ENCODE measurements around the gene PARP11. TPM values are rescaled to one million over a fixed set of nuclear protein-coding genes. Genes with fewer than 3 reads are reported as not detected.
A peak's percentile ranks its signal among the peaks of the same experiment; 100 is the strongest.

The PARP11 gene
- total RNA-seq, 2 donors from 2014 or later: 17.7 to 19.8 TPM

DNA sequence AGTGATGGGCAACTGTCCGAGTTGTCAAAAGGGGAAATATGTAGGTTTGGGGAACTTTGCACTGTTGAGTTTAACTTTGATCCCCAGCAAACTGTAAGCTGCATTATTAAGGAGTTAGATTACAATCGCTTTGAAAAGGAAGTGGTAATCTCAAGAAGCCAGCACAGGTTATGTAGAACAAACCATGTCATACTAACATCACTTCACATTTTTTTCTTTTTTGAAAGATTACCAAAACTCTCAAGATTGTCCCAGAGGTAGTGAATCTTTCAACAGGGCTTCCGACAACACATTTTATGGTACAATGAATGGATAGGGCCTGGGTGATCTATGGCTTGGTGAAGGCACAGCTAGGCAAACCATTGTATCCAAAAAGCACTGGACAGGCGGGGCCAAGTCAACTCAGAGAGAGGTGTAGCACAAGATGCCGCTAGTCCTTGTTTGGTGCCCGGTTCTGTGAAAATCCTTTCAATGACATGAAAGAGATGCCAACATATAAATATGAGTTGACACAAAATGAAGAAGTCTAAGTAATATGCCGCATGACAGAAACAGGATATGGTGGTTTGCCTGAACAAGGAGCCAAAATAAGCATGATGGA, 24.3 kb upstream of the PARP11 start:
- H3K27me3 Mint-ChIP-seq: peaks cover 6% of the 10 kb centered on the region in 2 donors
- H3K27ac Mint-ChIP-seq: peak overlapping the region; percentile 42 to 67
- peak in 1 of 2 donors; percentile 41 for ATAC-seq
- peak overlapping the region; percentile 18 for H3K4me3 Mint-ChIP-seq
- H3K36me3 Mint-ChIP-seq: no peaks in the 10 kb centered on the region
- DNase-seq (ENCODE audit: low spot score): no peak
- peaks cover 8 to 15% of the 10 kb centered on the region in 2 donors for H3K4me1 Mint-ChIP-seq (ENCODE audit: low read depth in 2 of 2)
- H3K9me3 Mint-ChIP-seq: no peaks in the 10 kb centered on the region

DNA sequence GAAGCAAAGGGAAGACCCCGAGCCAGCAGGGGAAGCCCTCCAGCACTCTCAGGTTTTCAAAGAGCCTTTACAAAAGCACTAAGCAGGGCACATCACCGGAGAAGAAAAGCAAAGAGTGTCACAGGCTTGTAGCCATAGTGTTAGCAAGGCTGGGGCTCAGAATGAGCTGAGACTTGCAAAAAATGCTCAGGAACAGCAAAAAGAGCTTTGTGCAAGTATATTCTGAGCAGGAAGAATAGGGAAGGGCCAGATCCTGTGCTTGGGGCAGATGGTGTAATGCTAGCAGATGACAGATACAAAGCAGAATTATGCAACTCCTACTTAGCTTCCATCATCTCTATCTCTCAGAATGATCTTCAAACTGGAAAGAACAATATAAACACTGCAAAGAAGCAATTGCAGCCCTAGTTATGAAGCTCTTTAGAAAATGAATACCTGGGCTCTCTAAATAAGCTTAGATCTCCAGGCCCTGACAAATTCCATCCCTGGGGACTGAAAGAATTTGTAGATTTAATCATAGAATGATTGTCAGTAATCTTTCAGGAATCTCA, 23.7 kb upstream of the PARP11 start:
- peak in 1 of 2 donors; percentile 46 for ATAC-seq
- DNase-seq (ENCODE audit: low spot score): no peak
- H3K4me3 Mint-ChIP-seq: no peak overlapping the region
- no peaks in the 10 kb centered on the region for H3K36me3 Mint-ChIP-seq
- H3K27ac Mint-ChIP-seq: peak overlapping the region in 1 of 2 donors; percentile 67
- peaks cover 8 to 15% of the 10 kb centered on the region in 2 donors for H3K4me1 Mint-ChIP-seq (ENCODE audit: low read depth in 2 of 2)
- no peaks in the 10 kb centered on the region for H3K9me3 Mint-ChIP-seq
- H3K27me3 Mint-ChIP-seq: peaks cover 6% of the 10 kb centered on the region in 2 donors

DNA sequence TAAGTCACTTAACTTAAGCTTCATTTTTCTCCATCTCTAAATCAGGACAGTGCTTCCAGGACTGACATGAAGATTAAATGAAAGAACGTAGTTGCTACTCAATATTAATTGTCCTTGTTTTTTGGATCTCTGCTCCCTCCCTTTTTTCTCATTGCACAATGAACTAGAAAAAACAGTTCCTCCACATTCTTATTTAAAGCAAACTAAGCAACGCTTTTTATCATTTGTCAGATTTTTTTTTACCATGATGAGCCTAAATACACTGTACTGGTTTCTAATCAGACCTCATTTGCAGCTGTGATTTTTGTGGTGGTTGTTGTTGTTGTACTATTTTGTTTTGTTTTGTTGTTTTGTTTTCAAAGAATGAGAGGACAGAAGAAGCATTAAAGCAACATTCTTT, 23.2 kb upstream of the PARP11 start:
- Mint-ChIP-seq H3K36me3 (no peaks in the 10 kb centered on the region), H3K27ac (peak overlapping the region in 1 of 2 donors; percentile 67), H3K9me3 (no peaks in the 10 kb centered on the region), H3K4me1 (ENCODE audit: low read depth in 2 of 2) (peaks cover 8 to 15% of the 10 kb centered on the region in 2 donors), H3K4me3 (no peak overlapping the region), H3K27me3 (peaks cover 6% of the 10 kb centered on the region in 2 donors)
- ATAC-seq: no peak
- DNase-seq (ENCODE audit: low spot score): no peak

DNA sequence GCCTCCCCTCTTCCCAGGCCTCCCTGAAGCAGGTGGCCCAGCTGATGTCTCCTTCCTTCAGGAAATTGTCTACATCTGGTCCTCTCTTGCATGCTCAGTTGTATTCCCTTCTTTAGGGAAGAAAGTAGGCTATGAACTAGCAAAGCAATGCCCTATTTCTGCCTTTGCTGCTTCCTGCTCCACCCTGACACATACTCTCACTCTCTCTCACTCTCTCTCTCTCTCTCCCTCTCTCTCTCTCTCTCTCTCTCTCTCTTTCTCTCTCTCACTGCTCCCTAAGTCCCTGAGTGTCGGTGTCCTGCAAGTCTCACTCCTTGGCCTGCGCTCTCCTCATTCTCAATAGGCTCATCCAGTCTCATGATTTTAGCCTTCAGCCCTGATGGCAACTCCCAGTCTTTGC, 19.4 kb upstream of the PARP11 start:
- H3K4me3 Mint-ChIP-seq: no peak overlapping the region
- ATAC-seq (no peak), DNase-seq (ENCODE audit: low spot score) (no peak)
- H3K36me3 Mint-ChIP-seq: no peaks in the 10 kb centered on the region
- H3K27me3 Mint-ChIP-seq: peaks cover 1 to 3% of the 10 kb centered on the region in 2 donors
- no peak overlapping the region for H3K27ac Mint-ChIP-seq
- H3K9me3 Mint-ChIP-seq: no peaks in the 10 kb centered on the region
- peaks cover 6 to 12% of the 10 kb centered on the region in 2 donors for H3K4me1 Mint-ChIP-seq (ENCODE audit: low read depth in 2 of 2)

DNA sequence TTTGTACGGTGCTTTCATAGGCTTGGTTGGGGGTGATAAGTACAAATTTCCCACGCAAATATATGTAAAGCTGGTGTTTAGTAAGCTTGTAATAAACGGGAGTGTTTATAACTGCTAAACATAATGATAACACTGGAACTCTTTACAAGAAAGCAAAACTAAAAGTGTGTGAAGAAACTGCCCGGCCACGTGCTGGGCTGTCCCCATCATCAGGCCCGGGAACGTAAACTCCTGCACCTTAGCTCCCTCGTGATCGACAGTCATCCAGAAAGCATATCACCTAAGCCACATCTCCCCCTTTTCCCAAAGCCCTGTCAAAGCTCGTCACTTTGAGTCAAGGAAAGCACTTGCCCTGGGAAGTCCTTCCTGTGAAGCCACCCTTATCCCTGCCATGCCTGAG, 18.0 kb upstream of the PARP11 start:
- H3K36me3 Mint-ChIP-seq: no peaks in the 10 kb centered on the region
- H3K27ac Mint-ChIP-seq: no peak overlapping the region
- DNase-seq (ENCODE audit: low spot score) (no peak), ATAC-seq (no peak)
- H3K27me3 Mint-ChIP-seq: no peaks in the 10 kb centered on the region
- no peak overlapping the region for H3K4me3 Mint-ChIP-seq
- no peaks in the 10 kb centered on the region for H3K4me1 Mint-ChIP-seq (ENCODE audit: low read depth in 2 of 2)
- no peaks in the 10 kb centered on the region for H3K9me3 Mint-ChIP-seq

DNA sequence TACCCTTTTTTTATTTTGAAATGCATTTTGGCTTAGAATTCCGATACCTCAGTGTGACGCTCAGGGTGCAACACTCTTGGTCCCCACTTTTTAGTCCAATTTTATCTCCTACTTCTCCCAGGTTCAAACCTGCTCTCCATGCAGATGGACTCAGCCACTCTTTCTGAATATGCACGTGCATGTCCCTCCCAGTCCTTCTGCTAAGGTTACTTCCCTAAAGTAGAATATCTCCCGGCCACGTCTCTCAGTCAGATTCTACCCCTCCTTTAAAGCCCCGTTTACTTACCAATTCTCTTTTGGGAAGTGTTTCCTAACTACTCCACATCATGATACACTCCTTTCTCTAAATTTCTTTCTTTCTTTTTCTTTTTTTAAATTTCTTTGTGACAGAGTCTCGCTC, 15.5 kb upstream of the PARP11 start:
- peaks cover 4 to 6% of the 10 kb centered on the region in 2 donors for H3K27me3 Mint-ChIP-seq
- H3K27ac Mint-ChIP-seq: no peak overlapping the region
- H3K9me3 Mint-ChIP-seq: no peaks in the 10 kb centered on the region
- H3K36me3 Mint-ChIP-seq: no peaks in the 10 kb centered on the region
- no peak overlapping the region for H3K4me3 Mint-ChIP-seq
- ATAC-seq: no peak
- peaks cover 5 to 7% of the 10 kb centered on the region in 2 donors for H3K4me1 Mint-ChIP-seq (ENCODE audit: low read depth in 2 of 2)
- no peak for DNase-seq (ENCODE audit: low spot score)

DNA sequence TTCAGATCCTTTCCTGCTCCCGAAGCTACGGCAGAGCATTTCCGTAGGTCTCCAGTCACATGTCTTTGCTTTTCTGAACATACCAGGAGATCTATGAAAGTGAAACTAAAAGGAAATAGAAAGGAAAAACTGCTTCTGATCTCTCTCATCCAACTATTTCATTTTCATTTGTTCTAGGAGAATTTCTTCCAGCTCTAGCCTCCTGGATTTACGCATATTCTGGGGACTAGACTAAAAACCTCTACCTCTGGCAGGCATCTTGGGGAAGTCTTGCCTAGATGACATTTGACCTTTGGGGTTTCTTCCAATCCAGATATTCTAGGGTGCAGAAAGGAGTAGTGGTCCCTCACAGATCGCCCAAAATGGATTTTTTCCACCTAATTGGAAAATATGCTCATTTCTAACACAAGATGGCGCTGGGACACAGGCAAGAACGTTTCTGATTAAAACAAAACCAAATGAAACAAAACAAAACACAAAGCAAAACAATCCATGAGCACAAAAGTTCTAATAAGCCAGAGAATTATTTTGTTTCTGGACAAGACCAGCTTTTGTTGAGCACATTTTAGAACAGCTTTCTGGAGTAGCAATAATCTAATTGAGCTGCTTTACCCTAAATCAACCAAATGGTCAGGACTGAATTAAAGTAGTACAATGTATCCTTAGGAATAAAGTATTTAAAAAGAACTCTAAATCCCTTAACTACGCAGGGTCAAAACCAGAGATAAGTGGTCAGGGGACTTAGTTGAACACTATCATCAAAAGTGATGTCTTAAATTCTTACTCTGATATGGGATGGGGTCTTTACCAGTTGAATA, 12.3 kb upstream of the PARP11 start:
- Mint-ChIP-seq H3K4me3 (peak overlapping the region; percentile 22), H3K36me3 (no peaks in the 10 kb centered on the region), H3K27me3 (peaks cover 6 to 8% of the 10 kb centered on the region in 2 donors), H3K27ac (no peak overlapping the region), H3K9me3 (no peaks in the 10 kb centered on the region), H3K4me1 (ENCODE audit: low read depth in 2 of 2) (peaks cover 5 to 7% of the 10 kb centered on the region in 2 donors)
- DNase-seq (ENCODE audit: low spot score) (no peak), ATAC-seq (no peak)

DNA sequence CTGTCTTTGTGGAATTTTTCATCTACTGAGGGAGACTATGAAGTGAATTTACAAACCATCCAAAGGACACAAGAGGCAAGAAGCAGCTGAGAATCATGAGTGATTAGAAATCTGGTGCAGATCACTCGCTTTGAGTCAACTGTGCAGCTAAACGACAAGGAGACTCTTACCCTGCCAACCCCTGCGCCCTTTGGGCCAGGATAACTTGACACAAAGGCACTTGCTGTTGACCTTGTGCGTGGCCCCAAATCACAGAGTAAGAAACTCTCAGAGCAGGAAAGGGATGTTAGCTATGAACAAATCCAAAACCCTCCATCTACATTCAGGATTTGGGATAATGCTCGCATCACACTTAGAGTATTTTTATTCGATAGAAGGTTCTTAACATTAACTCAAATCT, 11.5 kb upstream of the PARP11 start:
- Mint-ChIP-seq H3K4me1 (ENCODE audit: low read depth in 2 of 2) (peaks cover 5 to 7% of the 10 kb centered on the region in 2 donors), H3K4me3 (no peak overlapping the region), H3K36me3 (no peaks in the 10 kb centered on the region), H3K9me3 (no peaks in the 10 kb centered on the region), H3K27ac (no peak overlapping the region), H3K27me3 (peaks cover 11 to 12% of the 10 kb centered on the region in 2 donors)
- DNase-seq (ENCODE audit: low spot score): no peak
- ATAC-seq: no peak

DNA sequence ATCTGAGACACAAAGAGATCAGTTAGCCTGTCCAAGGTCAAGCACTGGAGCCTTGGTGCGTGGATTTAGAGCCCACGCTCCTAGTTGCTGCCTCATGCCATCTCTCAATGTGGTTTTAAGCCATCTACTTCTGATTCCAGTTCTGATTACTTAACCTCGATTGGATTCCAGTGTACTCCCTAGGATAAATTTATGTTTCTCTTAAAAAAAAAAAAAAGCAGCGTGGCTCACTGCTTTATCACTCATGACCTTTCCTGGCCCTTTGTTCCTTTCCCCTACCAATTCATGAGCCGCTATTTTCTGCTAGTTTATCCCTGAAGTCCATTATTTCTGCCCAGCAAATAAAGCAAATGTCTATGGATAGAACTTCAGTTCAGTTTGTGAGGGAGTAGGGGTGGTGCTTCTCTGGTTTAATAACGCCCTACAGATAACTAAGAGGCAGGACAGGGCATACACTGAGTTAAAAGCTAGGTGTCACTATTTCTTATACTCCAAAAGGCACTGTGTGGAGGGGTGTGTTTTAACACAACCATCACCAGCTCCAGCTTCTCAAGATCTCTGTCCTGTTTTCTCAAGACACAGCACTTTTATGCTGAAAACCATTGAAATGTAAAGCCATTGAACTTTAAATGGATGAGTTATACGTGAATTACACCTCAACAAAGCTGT, 9.8 kb upstream of the PARP11 start:
- ATAC-seq (peak in 1 of 2 donors; percentile 59), DNase-seq (ENCODE audit: low spot score) (no peak)
- Mint-ChIP-seq H3K4me1 (ENCODE audit: low read depth in 2 of 2) (peaks cover 5 to 7% of the 10 kb centered on the region in 2 donors), H3K36me3 (no peaks in the 10 kb centered on the region), H3K4me3 (no peak overlapping the region), H3K9me3 (no peaks in the 10 kb centered on the region), H3K27ac (no peak overlapping the region), H3K27me3 (peaks cover 17% of the 10 kb centered on the region in 2 donors)

DNA sequence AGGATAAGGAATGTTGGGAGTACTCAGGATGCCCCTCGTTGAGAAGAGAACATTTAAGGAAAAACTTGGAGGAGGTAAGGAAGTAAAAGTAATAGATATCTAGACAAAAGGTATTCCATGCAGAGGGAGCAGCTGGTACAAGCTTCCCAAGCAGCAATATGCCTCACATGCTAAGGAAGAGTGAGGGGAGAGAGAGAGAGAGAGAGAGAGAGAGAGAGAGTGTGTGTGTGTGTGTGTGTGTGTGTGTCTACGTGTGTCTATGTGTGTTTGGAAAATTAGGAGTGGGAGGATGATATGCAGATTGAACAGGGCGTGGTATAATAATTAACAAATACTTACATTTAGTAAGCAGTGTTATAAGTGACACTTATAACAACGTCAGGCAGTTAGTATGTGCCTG, 9.2 kb upstream of the PARP11 start:
- H3K4me3 Mint-ChIP-seq: no peak overlapping the region
- no peak for ATAC-seq
- H3K9me3 Mint-ChIP-seq: no peaks in the 10 kb centered on the region
- H3K36me3 Mint-ChIP-seq: no peaks in the 10 kb centered on the region
- DNase-seq (ENCODE audit: low spot score): no peak
- H3K27ac Mint-ChIP-seq: no peak overlapping the region
- H3K27me3 Mint-ChIP-seq: peaks cover 17 to 23% of the 10 kb centered on the region in 2 donors
- H3K4me1 Mint-ChIP-seq (ENCODE audit: low read depth in 2 of 2): peaks cover 5 to 7% of the 10 kb centered on the region in 2 donors

DNA sequence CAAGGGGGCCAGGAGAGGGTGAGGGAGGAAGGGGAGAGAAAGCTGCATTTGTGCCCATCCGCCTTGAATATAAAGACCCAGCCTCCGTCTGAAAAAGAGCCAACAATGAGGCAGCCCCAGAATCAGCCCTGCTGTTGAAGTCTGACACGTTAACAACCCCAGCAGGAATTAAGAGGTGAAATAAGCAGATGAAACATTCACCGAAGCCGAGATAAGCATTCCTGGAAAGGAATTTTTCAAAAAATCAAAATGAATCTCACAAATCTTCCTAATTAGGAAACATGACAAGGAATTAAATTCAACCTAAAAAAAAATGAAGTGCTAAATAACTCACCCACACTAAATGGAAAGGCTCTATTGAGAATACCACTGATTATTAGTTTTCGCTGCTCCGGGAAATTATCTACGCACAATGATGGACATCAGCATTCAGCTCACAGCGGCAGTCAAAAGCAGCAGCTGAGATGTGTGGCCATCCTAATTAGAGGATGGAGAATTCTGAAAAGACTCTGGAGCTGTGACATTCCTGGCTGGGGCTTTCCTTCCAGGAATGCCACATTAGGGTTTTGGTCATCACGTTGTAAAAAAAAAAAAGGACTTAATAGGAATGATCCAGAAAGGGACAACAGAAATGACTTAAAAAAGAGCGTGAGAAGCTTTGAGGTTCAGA, 8.2 kb upstream of the PARP11 start:
- Mint-ChIP-seq H3K36me3 (no peaks in the 10 kb centered on the region), H3K9me3 (no peaks in the 10 kb centered on the region), H3K4me1 (ENCODE audit: low read depth in 2 of 2) (peaks cover 5 to 7% of the 10 kb centered on the region in 2 donors)

DNA sequence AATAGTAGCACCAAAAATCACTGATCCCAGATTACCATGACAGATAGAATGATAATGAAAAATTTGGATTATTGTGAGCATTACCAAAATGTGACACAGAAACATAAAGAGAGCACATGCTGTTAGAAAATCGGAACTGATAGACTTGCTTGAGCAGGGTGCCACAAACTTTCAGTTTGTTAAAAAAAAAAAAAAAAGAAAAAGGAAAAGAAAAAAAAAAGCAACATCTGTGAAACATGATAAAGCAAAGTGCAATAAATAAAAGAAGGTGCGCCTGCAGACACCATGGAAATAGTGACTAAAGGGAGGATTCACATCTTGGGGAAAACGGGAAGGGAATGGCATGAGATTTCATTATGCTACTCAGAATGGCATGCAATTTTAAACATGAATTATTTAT, 6.6 kb upstream of the PARP11 start:
- Mint-ChIP-seq H3K9me3 (no peaks in the 10 kb centered on the region), H3K4me1 (ENCODE audit: low read depth in 2 of 2) (no peaks in the 10 kb centered on the region), H3K27me3 (peaks cover 11 to 20% of the 10 kb centered on the region in 2 donors), H3K36me3 (no peaks in the 10 kb centered on the region), H3K27ac (peak overlapping the region in 1 of 2 donors; percentile 7), H3K4me3 (no peak overlapping the region)
- DNase-seq (ENCODE audit: low spot score): no peak
- no peak for ATAC-seq

More for the DNA sequence above, 8.2 kb upstream of the PARP11 start:
- DNase-seq (ENCODE audit: low spot score) (no peak), ATAC-seq (no peak)
- H3K27me3 Mint-ChIP-seq: peaks cover 17 to 24% of the 10 kb centered on the region in 2 donors
- no peak overlapping the region for H3K4me3 Mint-ChIP-seq
- H3K27ac Mint-ChIP-seq: no peak overlapping the region

DNA sequence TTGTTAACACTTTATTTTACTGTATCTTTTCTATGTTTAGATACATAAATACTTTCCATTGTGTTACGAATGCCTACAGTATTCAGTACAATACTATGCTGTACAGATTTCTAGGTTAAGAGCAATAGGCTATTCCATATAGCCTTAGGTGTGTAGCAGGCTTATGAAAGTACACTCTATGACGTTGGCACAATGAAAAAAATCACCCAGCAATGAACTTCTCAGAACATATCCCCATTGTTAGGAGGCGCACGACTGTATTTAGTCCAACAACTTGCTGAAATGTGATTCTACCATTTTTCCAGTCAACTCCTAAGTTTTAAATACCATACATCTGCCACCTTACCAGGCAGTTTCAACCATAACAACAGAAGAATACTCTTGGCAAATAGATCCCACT, 1.8 kb downstream of the PARP11 start:
- peak overlapping the region; percentile 96 for H3K4me3 Mint-ChIP-seq
- H3K36me3 Mint-ChIP-seq: peaks cover 1% of the 10 kb centered on the region
- H3K4me1 Mint-ChIP-seq (ENCODE audit: low read depth in 2 of 2): peaks cover 41 to 48% of the 10 kb centered on the region in 2 donors
- H3K27me3 Mint-ChIP-seq: no peaks in the 10 kb centered on the region
- no peak for DNase-seq (ENCODE audit: low spot score)
- H3K9me3 Mint-ChIP-seq: no peaks in the 10 kb centered on the region
- peak overlapping the region; percentile 94 to 100 for H3K27ac Mint-ChIP-seq
- ATAC-seq: no peak

Data from natural killer cell treated with Interleukin-12 subunit alpha and Interleukin-12 subunit beta and Interleukin-15 and Interleukin-18, amount 100 ng/mL, for 72 hours (primary cell).